ENCODE data around the gene GIMAP4.
"Not testable (repeated sequence)": the region's sequence is repeated elsewhere in the genome, so short reads cannot be mapped to it uniquely, and the experiment has no call there.

GIMAP4 gene

DNA sequence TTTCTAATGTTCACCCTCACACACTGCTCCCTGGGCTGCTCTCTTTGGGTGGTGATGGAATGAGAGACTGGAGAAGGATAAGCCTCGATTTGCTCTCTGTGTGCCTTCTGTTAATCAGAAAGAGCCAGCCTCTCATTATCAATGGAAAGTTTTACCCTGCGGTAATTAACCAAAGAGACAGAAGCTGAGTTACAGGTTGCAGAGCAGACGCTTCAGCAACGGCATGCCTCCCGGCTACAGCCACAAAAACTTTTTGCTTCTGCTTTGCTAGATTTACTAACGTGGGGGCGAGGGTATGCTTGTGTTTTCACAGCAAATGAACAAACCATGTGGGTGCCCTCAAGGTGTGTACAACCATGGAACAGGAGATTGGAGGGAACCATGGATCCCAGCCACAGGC, 18.0 kb downstream of the GIMAP4 start:
- no peak for DNase-seq

DNA sequence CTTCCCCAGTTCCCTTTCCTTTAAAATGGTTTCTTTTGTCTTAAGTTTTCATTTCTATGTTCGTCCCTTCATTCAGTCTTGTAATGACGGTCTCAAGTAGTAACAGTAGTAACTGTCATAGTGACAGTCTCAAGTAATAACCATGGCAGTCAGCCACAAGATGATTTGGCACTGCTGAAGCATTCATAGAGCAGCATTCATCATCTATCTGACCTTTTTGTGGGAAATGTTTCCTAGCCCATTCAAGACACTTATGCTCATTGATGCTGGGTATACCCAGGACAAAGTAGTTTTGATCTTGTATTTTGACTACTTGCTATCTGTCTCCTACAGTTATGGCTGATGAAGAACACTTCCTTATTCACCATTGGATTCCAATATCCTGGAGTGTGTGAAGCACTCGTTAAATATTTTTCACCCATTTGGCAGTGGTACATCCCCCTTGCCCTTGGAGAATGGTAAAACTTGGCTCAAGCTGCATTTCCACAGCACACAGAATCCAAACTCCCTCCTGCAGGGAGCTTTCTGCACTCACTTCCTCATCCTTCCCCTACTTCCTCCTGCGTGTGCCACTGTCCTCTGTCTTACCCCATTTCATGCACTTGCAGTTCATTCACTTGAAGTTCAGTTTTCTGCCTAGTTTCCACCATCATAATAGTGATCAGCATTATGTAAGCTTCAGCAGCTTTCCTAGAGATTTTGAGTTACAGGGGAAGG, 19.0 kb downstream of the GIMAP4 start:
- DNase-seq, result no peak

DNA sequence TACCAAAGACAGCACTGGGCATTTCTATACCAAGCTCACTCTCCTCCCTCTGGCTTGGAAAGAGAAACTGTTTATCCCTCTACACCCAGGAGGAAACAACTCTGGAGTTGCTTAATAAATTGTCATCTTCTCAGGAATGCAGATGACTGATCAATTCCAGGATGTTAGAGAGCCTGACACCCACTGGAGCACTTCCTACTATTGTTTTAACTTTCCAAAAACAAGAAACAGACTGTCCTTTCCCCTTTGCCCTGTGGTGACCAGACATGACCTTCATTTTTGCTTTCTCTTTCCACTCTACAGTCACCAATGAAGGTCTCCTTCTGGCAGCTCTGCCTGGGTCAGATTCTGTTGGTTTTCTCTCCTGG, 19.6 kb downstream of the GIMAP4 start:
- DNase-seq, result no peak

DNA sequence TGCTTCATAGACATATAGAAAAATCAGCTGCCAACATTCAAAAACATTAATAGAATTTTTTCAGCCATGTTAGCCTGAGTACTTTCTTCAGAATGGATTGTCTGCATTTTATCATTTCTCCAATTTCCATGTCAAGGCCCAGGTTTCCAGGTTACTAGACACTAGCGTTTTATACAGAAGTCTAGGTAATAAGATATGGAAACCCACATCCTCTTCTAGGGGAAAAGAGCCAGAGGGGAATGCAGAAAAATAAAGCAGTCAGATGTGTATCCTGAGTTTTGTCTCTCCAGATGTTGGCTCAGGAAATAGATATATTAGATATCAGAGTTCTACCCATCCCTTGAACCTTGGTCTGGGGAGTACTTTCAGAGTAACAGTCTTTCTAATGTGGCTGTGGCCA, 20.4 kb downstream of the GIMAP4 start:
- no peak for DNase-seq

DNA sequence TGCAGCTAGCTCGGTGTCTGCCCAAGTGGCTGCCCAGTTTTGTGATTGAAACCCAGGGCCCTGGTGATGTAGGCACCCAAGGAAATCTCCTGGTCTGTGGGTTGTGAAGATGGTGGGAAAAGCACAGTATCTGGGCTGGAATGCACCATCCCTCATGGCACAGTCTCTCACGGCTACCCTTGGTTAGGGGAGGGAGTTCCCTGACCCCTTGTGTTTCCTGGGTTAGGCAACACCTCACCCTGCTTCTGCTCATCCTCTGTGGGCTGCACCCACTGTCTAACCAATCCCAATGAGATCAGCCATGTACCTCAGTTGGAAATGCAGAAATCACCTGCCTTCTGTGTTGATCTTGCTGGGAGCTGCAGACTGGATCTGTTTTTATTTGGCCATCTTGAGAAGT, 27.6 kb downstream of the GIMAP4 start:
- no peak for DNase-seq

DNA sequence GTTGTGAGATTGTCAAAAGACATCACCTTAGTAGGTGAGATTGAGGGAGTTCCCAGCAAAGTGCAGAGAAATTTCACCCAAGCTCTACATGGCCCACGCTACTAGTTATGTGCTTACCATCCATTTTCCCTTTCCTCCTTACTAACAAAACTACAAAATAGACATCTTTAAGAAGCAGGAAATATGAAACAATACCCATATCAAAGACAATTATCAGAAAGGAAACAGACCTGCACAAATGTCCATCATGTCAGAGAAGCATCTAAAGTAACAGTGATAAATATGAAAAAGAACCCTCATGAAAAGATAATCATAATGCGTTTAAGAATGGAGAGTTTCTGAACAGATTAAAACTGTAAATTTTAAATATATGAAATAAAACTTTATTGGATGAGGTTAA, 28.2 kb downstream of the GIMAP4 start:
- DNase-seq, result no peak

DNA sequence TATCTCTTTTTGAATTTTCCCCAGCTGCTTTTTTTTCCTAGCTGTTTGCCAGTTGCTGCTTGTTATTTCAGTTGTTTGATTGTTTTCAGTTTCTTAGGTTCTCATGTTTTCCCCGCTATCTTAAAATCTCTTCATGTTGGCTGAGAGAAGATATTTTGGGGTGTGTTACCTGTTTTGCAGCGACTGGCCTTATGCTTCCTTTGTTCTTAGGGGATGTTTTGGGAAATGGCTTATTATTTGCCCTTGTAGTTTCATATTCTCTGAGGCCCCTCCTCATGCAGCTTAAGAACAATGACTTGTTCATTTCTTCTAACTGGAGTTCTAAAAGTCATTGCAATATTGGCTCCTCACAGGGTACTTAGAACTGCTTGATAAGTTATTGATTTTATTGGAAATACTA, 36.4 kb downstream of the GIMAP4 start:
- DNase-seq, result not testable (repeated sequence)

DNA sequence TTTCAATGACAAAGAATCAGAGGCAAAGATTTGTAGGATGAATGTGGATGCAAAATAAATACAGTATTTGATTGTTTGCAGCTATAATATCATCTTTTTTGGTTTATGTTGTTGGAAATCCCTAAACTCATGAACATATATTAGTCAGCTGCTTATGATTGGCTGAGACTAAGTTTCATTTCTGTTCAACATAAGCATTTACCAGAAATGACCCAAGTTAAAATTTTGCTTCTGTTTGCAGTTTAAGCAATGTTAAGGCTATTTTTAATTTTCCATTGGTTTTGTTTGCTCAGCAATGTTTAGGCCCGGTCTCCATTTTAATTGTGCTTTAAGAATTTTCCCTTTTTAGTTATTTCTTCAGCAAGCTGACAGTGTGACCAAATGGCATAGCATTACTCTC, 43.0 kb downstream of the GIMAP4 start:
- no peak for DNase-seq

DNA sequence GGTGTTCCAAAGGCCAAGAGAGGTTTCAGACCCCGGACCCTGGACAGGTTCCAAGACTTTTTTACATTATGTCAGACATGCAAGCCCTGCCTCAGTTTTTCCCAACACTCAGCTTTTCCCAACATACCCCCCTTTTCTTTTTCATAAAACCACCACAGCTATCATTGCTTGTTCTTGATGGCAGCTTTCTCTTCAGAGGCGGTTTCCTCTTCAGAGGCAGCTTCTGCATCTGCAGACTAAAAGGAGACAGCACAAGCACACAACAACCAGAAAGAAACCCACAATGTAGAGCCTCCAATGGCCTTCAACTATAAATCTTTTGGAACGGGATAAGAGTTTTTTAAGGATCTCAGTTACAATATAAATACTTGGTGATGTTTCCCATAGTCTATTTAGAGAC, 45.7 kb downstream of the GIMAP4 start:
- DNase-seq, result no peak

DNA sequence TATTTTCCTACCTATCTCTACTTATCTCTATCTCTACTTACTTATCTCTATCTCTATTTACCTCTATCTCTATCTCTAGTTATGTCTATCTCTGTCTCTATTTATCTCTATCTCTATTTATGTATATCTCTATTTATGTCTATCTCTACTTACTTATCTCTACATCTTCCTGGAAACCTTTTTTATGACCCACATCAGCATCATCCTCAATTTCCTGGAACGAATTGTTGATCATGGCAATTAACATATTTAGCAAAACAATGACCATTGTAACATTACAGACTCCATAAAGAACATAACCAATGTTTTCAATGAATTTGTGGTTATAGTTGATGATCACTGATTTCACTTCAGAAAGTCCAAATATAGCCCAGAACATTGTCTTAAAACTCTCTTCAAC, 46.7 kb downstream of the GIMAP4 start:
- DNase-seq, result no peak

DNA sequence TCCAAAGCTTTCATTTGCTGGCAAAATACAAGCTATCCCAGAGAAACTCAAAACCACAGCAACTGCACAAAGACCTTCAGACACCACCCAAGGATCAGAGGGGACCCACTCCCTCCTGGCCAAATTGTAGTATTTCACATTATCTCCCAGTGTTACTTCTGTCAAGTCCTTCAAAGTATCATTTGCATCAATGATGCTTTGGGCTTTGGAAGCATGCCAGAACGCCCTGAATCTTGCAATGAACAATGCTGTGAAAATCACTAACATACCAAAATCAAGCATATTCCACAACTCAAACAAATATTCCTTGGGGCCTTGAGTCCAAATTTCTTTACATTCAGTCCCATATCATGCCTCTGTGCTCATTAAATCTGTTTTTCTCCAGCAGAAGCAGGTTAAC, 47.2 kb downstream of the GIMAP4 start:
- not testable (repeated sequence) for DNase-seq

DNA sequence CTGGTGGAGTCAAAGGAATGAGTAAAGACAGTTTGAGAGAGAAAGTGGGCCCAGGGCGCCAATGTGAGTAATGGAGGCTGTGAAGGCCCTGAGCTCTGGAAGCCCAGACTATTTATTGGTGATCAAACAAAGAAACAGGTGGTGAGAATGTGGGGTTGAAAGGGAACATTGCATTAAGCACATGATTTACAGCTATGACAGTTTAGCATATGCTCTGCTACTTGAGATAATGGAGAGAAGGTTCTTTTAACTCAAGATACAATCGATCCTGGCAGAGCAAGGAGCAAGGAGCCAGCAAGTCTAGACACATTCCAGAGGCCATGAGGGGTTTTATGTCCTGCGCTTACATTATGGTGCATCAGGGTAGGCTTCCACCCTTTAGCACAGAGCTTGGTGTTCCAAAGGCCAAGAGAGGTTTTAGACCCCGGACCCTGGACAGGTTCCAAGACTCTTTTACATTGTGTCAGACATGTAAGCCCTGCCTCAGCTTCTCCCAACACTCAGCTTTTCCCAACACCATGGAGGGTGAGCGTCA, 48.1 kb downstream of the GIMAP4 start:
- not testable (repeated sequence) for DNase-seq

DNA sequence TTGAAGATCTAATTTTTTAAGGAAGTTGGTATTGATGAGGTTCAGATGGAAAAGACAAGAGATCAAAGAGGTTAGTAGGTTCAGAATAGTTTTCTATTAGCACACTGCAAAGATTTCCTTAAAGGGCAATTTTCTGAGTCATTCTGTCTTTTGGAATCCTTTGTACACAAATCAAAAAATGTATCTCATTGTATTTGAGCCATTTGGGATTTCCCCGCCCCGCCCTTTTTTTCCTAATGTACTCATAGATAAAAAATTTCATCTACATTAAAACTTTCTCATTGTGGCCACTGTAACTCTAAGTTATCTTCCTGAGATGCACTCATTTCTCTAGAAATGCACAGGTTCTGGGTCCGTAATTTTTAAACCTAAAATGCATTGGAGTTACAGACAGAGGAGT, 52.9 kb downstream of the GIMAP4 start:
- DNase-seq, result no peak

DNA sequence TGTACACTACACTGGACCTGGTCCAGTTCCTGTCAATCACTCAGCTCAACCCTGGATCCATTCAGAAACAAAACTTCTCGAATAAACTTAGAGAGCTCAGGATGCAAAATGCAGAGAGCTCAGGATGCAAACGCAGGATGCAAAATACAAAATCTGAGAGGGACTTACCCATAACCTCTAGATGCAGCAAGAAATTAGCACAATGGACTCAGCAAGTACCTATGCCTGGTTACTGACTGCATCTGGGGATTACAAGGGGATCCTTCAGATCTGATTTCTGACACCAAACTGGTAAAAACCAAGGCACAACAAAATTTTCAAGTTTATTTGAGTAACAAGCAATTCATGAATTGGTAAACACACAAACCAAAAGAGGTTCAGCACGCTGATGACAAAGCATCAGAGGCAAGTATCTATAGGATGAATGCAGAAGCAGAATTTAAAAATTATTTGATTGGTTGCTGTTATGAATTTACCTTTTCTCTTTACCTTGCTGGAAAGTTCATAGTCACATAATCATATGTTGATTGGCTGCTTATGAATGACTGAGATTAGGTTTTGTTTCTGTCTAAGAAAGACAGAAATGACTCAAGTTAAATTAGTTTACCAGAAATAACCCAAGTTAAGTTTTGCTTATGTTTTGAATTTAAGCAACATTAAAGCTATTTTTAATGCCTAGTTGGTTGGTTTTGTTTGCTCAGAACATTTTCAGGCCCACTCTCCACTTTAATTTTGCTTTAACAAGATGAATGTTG, 53.6 kb downstream of the GIMAP4 start:
- DNase-seq, result no peak

DNA sequence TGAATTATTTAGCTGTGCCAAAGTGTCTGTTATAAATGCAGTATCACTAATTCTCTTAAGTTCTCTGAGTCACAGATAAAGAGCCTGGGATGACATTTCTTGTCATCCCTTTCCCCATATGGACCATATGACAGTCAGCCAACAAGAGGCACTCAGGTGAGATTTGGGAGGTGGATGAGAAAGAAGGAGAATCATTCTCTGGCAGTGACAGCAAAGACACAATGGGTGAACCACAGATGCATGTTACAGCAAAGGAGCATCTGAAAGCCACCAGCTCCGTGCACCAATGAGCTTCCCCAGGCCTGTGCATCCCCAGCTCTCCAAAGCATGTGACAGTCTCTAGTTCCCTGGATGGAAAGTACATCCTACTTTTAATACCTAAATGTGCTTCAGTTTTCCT, 54.2 kb downstream of the GIMAP4 start:
- no peak for DNase-seq
